IMR-90 (cell line): ENCODE data around the gene CACNA2D4. TPM values are rescaled to one million over a fixed set of nuclear protein-coding genes. Genes with fewer than 3 reads are reported as not detected.

Experiments
- ATAC-seq: fragments of 200-7000 bp; cut with Tn5 transposase; 2 replicates; pipeline ENCODE4 v1.9.1; 2020; ENCODE audit warnings: low read depth, mild to moderate bottlenecking, moderate library complexity
- BruUV-seq: library from RNA; stranded (reverse); fragments of 400-500 nt; replicated peaks from 2 replicates; lab custom pipeline; 2021; lab: Mats Ljungman, UMichigan
- CTCF ChIA-PET: fragments of 300-600 bp; formaldehyde crosslinking; extraction: SDS; loops from one replicate; lab custom pipeline; 2021; ENCODE audit warnings: antibody characterized with exemption; lab: Yijun Ruan, JAX
- POLR2A ChIA-PET: fragments of 300-600 bp; sonication (Branson Sonifier 250); formaldehyde crosslinking; loops from one replicate; lab custom pipeline; 2022; ENCODE audit warnings: antibody characterized with exemption; ENCODE audit not compliant: unreplicated experiment; lab: Charles Lee
- DNase-seq: peaks from one replicate; pipeline ENCODE4 v3.0.0; 2013
- H2AFZ ChIP-seq: replicated peaks from 2 replicates; pipeline ENCODE3; 2013; ENCODE audit warnings: low read length, mild to moderate bottlenecking; ENCODE audit not compliant: poor library complexity
- H2AK5ac ChIP-seq: 2 replicates; pipeline ENCODE4 v1.6.1; 2013; ENCODE audit warnings: low read depth, low read length, inconsistent platforms
- H2AK9ac ChIP-seq: replicated peaks from 2 replicates; pipeline ENCODE3; 2013; ENCODE audit warnings: mild to moderate bottlenecking, low read depth, low read length, moderate library complexity; ENCODE audit not compliant: poor library complexity
- H2BK120ac ChIP-seq: 2 replicates; pipeline ENCODE4 v1.6.1; 2013; ENCODE audit warnings: low read depth, low read length, inconsistent platforms
- H2BK15ac ChIP-seq: 3 replicates; pipeline ENCODE4 v1.6.1; 2013; ENCODE audit warnings: low read depth, low read length, inconsistent platforms
- H2BK20ac ChIP-seq: 2 replicates; pipeline ENCODE4 v1.6.1; 2013; ENCODE audit warnings: low read depth, mild to moderate bottlenecking, inconsistent platforms, low read length, moderate library complexity
- H2BK5ac ChIP-seq: 2 replicates; pipeline ENCODE4 v1.6.1; 2013; ENCODE audit warnings: mild to moderate bottlenecking, low read depth, low read length, inconsistent platforms; ENCODE audit not compliant: poor library complexity, severe bottlenecking
- H3K14ac ChIP-seq: replicated peaks from 2 replicates; pipeline ENCODE4 v1.6.1; 2013; ENCODE audit warnings: low read depth, low read length, inconsistent platforms
- H3K18ac ChIP-seq: 2 replicates; pipeline ENCODE4 v1.6.1; 2013; ENCODE audit warnings: low read depth, low read length, control low read depth
- H3K23ac ChIP-seq: 2 replicates; pipeline ENCODE4 v1.6.1; 2013; ENCODE audit warnings: low read depth, low read length, inconsistent platforms
- H3K27ac ChIP-seq: 2 replicates; pipeline ENCODE4 v1.5.1; 2013; ENCODE audit warnings: mild to moderate bottlenecking, control low read depth, low read length; ENCODE audit not compliant: insufficient read depth
- H3K27me3 ChIP-seq: 2 replicates; pipeline ENCODE4 v1.6.1; 2013; ENCODE audit warnings: low read length; ENCODE audit not compliant: control insufficient read depth, insufficient read depth
- H3K36me3 ChIP-seq: 2 replicates; pipeline ENCODE4 v1.6.1; 2013; ENCODE audit warnings: low read length, mixed read lengths; ENCODE audit not compliant: control insufficient read depth, insufficient read depth
- H3K4ac ChIP-seq: 2 replicates; pipeline ENCODE4 v1.6.1; 2013; ENCODE audit warnings: low read depth, low read length, inconsistent platforms
- H3K4me1 ChIP-seq: 2 replicates; pipeline ENCODE4 v1.6.1; 2013; ENCODE audit warnings: low read length, mixed read lengths; ENCODE audit not compliant: control insufficient read depth, insufficient read depth
- H3K4me2 ChIP-seq: 2 replicates; pipeline ENCODE4 v1.6.1; 2013; ENCODE audit warnings: low read depth, mild to moderate bottlenecking, control low read depth, low read length, moderate library complexity
- H3K4me3 ChIP-seq: 2 replicates; pipeline ENCODE4 v1.5.1; 2013; ENCODE audit warnings: low read depth, mild to moderate bottlenecking, control low read depth, low read length, moderate library complexity; ENCODE audit not compliant: insufficient read depth
- H3K56ac ChIP-seq: 2 replicates; pipeline ENCODE4 v1.6.1; 2013; ENCODE audit warnings: low read length, inconsistent platforms; ENCODE audit not compliant: insufficient read depth; ENCODE audit errors: extremely low read depth
- H3K79me1 ChIP-seq, 2 experiments: 2 replicates each; pipeline ENCODE4 v1.6.1; 2013; ENCODE audit warnings: low read length in 2 of 2, inconsistent platforms in 1 of 2, low read depth in 1 of 2
- H3K9ac ChIP-seq: 2 replicates; pipeline ENCODE4 v1.6.1; 2013; ENCODE audit warnings: low read depth, low read length, control low read depth
- H3K9me1 ChIP-seq: 2 replicates; pipeline ENCODE4 v1.6.1; 2013; ENCODE audit warnings: low read length, inconsistent platforms; ENCODE audit not compliant: insufficient read depth
- H3K9me3 ChIP-seq: 2 replicates; pipeline ENCODE4 v1.6.1; 2013; ENCODE audit warnings: low read length; ENCODE audit not compliant: control insufficient read depth, insufficient read depth
- H4K20me1 ChIP-seq: 2 replicates; pipeline ENCODE4 v1.6.1; 2013; ENCODE audit warnings: low read length, inconsistent platforms; ENCODE audit not compliant: insufficient read depth
- H4K5ac ChIP-seq: 2 replicates; pipeline ENCODE4 v1.6.1; 2013; ENCODE audit warnings: mild to moderate bottlenecking, low read depth, low read length, control low read depth
- H4K8ac ChIP-seq, 2 experiments: 2 replicates each; pipeline ENCODE4 v1.6.1; 2013; ENCODE audit warnings: low read depth in 2 of 2, low read length in 2 of 2, control low read depth in 1 of 2, inconsistent platforms in 1 of 2
- H4K91ac ChIP-seq: 2 replicates; pipeline ENCODE4 v1.6.1; 2013; ENCODE audit warnings: low read depth, low read length, inconsistent platforms; ENCODE audit not compliant: insufficient read depth
- BHLHE40 ChIP-seq: fragments of 150-350 bp; IDR thresholded peaks from 2 replicates; pipeline ENCODE4 v1.6.1; 2016; ENCODE audit warnings: mild to moderate bottlenecking, low read depth, low read length
- CEBPB ChIP-seq: IDR thresholded peaks from 2 replicates; pipeline ENCODE4 v1.6.1; 2012; ENCODE audit warnings: low read depth, low read length, improper control_type of control experiment
- CHD1 ChIP-seq: IDR thresholded peaks from 2 replicates; pipeline ENCODE4 v1.6.1; 2012; ENCODE audit warnings: low read depth, low read length, improper control_type of control experiment
- FOS ChIP-seq: fragments of 150-350 bp; IDR thresholded peaks from 2 replicates; pipeline ENCODE4 v1.6.1; 2016; ENCODE audit warnings: low read depth, low read length
- MAFK ChIP-seq: IDR thresholded peaks from 2 replicates; pipeline ENCODE4 v1.6.1; 2012; ENCODE audit warnings: low read depth, low read length, improper control_type of control experiment
- MAZ ChIP-seq: IDR thresholded peaks from 2 replicates; pipeline ENCODE4 v1.6.1; 2012; ENCODE audit warnings: low read depth, mild to moderate bottlenecking, low read length, improper control_type of control experiment, moderate library complexity, borderline replicate concordance
- MXI1 ChIP-seq: IDR thresholded peaks from 2 replicates; pipeline ENCODE4 v1.6.1; 2012; ENCODE audit warnings: low read depth, mild to moderate bottlenecking, low read length, moderate library complexity, borderline replicate concordance
- NFE2L2 ChIP-seq: fragments of 150-350 bp; IDR thresholded peaks from 2 replicates; pipeline ENCODE4 v1.6.1; 2016; ENCODE audit warnings: low read depth, mild to moderate bottlenecking, low read length
- RAD21 ChIP-seq: IDR thresholded peaks from 2 replicates; pipeline ENCODE4 v1.6.1; 2012; ENCODE audit warnings: low read length, improper control_type of control experiment
- RCOR1 ChIP-seq: IDR thresholded peaks from 2 replicates; pipeline ENCODE4 v1.6.1; 2012; ENCODE audit warnings: mild to moderate bottlenecking, low read length, improper control_type of control experiment; ENCODE audit not compliant: insufficient replicate concordance
- RFX5 ChIP-seq: IDR thresholded peaks from 2 replicates; pipeline ENCODE4 v1.8.0; 2012; ENCODE audit warnings: low read depth, mild to moderate bottlenecking, low read length, moderate library complexity
- SMC3 ChIP-seq: fragments of 150-350 bp; IDR thresholded peaks from 2 replicates; pipeline ENCODE4 v1.6.1; 2016; ENCODE audit warnings: low read depth, mild to moderate bottlenecking, antibody characterized with exemption, low read length, moderate library complexity
- WGBS, 2 experiments: methylation state at CpG; one replicate each; pipeline versions ENCODE4 v1.1.5 to v1.1.7; 2013; ENCODE audit warnings: missing lambda C conversion rate in 2 of 2; ENCODE audit not compliant: insufficient read length in 1 of 2; ENCODE audit errors: extremely low coverage in 2 of 2; 5-methylcytosine and 5-hydroxymethylcytosine counted together
- dilution Hi-C: fragments of 300-500 bp; cut with HindIII; formaldehyde crosslinking; loops from one replicate; pipeline ENCODE4 v1.14.3; 2018; ENCODE audit warnings: low sequenced_read_pairs; ENCODE audit not compliant: unreplicated experiment
- in situ Hi-C: fragments of 300-500 bp; cut with MboI; formaldehyde crosslinking; loops from 3 replicates; pipeline ENCODE4 v1.14.3; 2019; ENCODE audit warnings: low sequenced_read_pairs, inconsistent platforms, mixed read lengths
- intact Hi-C: fragments of 100-400 bp; cut with micrococcal nuclease; formaldehyde crosslinking; loops from 2 replicates; pipeline ENCODE4 v1.10.0; 2022
- polyA plus RNA-seq, 3 experiments: library from polyadenylated mRNA; depleted of rRNA; stranded (reverse); fragments of >200 nt; gene quantifications; 2 replicates each; pipeline ENCODE4 v1.2.3, GENCODE V29; 2012; ENCODE audit warnings: low replicate concordance in 1 of 3
- total RNA-seq: library from RNA; depleted of rRNA; stranded (reverse); fragments of >200 nt; gene quantifications from 2 replicates; pipeline ENCODE4 v1.2.3, GENCODE V29; 2012
- TF ChIP-seq, protein P1 (sequence below): fragments of 150-350 bp; IDR thresholded peaks from 2 replicates; pipeline ENCODE4 v1.6.1; 2017; ENCODE audit warnings: mild to moderate bottlenecking, antibody characterized with exemption, low read length, low read depth
- TF ChIP-seq, protein P2 (sequence below): conservative IDR thresholded peaks from 2 replicates; pipeline ENCODE4 v1.5.1; 2012; ENCODE audit warnings: mild to moderate bottlenecking, low read depth, low read length, improper control_type of control experiment
- TF ChIP-seq, protein P3 (sequence below): fragments of 150-350 bp; IDR thresholded peaks from 2 replicates; pipeline ENCODE4 v1.6.1; 2016; ENCODE audit warnings: low read depth, mild to moderate bottlenecking, low read length, moderate library complexity, borderline replicate concordance

Gene CACNA2D4
- total and polyA plus RNA-seq, 2 of the 4 experiments (the other 2 are of a cell fraction): 0.18 to 0.22 TPM

DNA sequence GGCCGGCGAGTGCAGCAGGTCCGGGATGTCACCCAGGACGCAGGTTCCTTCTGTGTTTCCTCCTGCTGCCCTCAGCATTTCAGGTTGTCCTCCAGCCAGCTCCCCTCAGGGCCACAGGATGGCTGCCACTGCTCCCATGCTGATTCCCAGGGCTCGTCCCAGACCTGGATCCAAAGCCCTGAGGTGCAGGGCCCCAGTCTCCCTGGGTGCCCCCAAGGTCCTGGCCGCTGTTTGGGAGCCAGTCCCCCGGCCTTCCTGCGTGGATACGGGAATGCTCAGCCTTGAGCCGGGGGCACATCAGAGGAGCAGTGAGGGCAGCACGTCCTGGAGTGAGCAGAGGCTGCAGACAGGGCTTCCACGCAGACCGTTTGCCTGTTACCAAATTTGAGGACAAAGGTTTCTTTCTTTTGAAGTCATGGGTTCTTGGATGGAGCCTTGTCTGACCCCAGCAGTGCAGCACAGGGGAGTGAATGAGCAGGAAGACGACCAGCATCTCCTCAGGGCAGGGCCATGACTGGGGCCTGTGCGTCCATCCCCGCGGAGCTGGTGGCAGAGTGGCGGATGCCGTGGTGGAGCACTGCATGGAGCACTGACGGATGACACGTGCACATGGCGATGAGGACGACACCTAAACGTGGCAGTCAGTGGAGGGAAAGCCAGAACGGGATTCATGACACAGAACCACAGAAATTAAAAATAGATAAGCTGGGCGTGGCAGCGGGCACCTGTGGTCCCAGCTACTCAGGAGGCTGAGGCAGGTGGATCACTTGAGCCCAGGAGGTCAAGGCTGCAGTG is 12.5 kb upstream of the CACNA2D4 start:
- CTCF ChIA-PET: no interaction called here
- TF ChIP-seq, protein P1, sequence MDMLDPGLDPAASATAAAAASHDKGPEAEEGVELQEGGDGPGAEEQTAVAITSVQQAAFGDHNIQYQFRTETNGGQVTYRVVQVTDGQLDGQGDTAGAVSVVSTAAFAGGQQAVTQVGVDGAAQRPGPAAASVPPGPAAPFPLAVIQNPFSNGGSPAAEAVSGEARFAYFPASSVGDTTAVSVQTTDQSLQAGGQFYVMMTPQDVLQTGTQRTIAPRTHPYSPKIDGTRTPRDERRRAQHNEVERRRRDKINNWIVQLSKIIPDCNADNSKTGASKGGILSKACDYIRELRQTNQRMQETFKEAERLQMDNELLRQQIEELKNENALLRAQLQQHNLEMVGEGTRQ: no peak
- TF ChIP-seq CHD1 (no peak), MXI1 (no peak), RCOR1 (no peak), RFX5 (no peak), MAZ (no peak), SMC3 (no peak), RAD21 (no peak), BHLHE40 (no peak), MAFK (no peak), NFE2L2 (no peak), FOS (no peak), CEBPB (no peak)
- TF ChIP-seq, protein P2, sequence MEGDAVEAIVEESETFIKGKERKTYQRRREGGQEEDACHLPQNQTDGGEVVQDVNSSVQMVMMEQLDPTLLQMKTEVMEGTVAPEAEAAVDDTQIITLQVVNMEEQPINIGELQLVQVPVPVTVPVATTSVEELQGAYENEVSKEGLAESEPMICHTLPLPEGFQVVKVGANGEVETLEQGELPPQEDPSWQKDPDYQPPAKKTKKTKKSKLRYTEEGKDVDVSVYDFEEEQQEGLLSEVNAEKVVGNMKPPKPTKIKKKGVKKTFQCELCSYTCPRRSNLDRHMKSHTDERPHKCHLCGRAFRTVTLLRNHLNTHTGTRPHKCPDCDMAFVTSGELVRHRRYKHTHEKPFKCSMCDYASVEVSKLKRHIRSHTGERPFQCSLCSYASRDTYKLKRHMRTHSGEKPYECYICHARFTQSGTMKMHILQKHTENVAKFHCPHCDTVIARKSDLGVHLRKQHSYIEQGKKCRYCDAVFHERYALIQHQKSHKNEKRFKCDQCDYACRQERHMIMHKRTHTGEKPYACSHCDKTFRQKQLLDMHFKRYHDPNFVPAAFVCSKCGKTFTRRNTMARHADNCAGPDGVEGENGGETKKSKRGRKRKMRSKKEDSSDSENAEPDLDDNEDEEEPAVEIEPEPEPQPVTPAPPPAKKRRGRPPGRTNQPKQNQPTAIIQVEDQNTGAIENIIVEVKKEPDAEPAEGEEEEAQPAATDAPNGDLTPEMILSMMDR: no peak
- TF ChIP-seq, protein P3, sequence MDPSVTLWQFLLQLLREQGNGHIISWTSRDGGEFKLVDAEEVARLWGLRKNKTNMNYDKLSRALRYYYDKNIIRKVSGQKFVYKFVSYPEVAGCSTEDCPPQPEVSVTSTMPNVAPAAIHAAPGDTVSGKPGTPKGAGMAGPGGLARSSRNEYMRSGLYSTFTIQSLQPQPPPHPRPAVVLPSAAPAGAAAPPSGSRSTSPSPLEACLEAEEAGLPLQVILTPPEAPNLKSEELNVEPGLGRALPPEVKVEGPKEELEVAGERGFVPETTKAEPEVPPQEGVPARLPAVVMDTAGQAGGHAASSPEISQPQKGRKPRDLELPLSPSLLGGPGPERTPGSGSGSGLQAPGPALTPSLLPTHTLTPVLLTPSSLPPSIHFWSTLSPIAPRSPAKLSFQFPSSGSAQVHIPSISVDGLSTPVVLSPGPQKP: no peak

More for the DNA sequence above, 12.5 kb upstream of the CACNA2D4 start:
- Histone ChIP-seq H2AK9ac (no peak overlapping the region), H4K20me1 (peaks cover 3% of the 10 kb centered on the region; the same call in 1 of the 2 replicates), H4K91ac (no peak overlapping the region), H3K56ac (no peak overlapping the region), H2AK5ac (no peak overlapping the region), H3K9me1 (peaks cover 10% of the 10 kb centered on the region), H3K9me3 (no peaks in the 10 kb centered on the region; the same call in 1 of the 2 replicates), H3K23ac (no peak overlapping the region), H3K27ac (no peak overlapping the region), H4K5ac (no peak overlapping the region), H2BK120ac (no peak overlapping the region), H2AFZ (no peak overlapping the region), H4K8ac (no peak overlapping the region), H3K79me1 (no peaks in the 10 kb centered on the region), H3K36me3 (no peaks in the 10 kb centered on the region), H2BK5ac (no peak overlapping the region), H3K4ac (no peak overlapping the region), H3K14ac (no peak overlapping the region), H3K4me2 (no peak overlapping the region), H3K27me3 (peaks cover 35% of the 10 kb centered on the region), H3K4me1 (peaks cover 12% of the 10 kb centered on the region), H3K9ac (no peak overlapping the region), H2BK15ac (no peak overlapping the region), H2BK20ac (no peak overlapping the region), H3K4me3 (no peak overlapping the region), H3K18ac (no peak overlapping the region)
- no peak for ATAC-seq
- POLR2A ChIA-PET: no interaction called here
- intact Hi-C loops (no loop called here), in situ Hi-C loops (no loop called here), dilution Hi-C loops (no loop called here)
- 91% methylated on average over 22 of the region's 27 CpGs; no CpG with 5 or more reads in 1 of the 2 experiments for WGBS, 2 experiments
- DNase-seq: no peak
- BruUV-seq: no TSS peak
